ENCODE measurements around the gene AQP5. TPM values are rescaled to one million over a fixed set of nuclear protein-coding genes. Genes with fewer than 3 reads are reported as not detected.

Gene AQP5
- total RNA-seq, 1 experiment from 2014 or later = 0.18 TPM

GRCh38 chr12:49962861-49963765 is 1.4 kb downstream of the AQP5 start:
- Histone ChIP-seq H3K36me3 (no peaks in the 10 kb centered on the region), H3K27me3 (peaks cover 5% of the 10 kb centered on the region; the same call in 1 of the 2 replicates), H3K27ac (no peak overlapping the region), H3K4me1 (peaks cover 33% of the 10 kb centered on the region), H3K9me3 (replicated peaks) (no peaks in the 10 kb centered on the region), H3K4me3 (no peak overlapping the region)
- DNase-seq = peak in 1 of 2 experiments; percentile 35

DNA sequence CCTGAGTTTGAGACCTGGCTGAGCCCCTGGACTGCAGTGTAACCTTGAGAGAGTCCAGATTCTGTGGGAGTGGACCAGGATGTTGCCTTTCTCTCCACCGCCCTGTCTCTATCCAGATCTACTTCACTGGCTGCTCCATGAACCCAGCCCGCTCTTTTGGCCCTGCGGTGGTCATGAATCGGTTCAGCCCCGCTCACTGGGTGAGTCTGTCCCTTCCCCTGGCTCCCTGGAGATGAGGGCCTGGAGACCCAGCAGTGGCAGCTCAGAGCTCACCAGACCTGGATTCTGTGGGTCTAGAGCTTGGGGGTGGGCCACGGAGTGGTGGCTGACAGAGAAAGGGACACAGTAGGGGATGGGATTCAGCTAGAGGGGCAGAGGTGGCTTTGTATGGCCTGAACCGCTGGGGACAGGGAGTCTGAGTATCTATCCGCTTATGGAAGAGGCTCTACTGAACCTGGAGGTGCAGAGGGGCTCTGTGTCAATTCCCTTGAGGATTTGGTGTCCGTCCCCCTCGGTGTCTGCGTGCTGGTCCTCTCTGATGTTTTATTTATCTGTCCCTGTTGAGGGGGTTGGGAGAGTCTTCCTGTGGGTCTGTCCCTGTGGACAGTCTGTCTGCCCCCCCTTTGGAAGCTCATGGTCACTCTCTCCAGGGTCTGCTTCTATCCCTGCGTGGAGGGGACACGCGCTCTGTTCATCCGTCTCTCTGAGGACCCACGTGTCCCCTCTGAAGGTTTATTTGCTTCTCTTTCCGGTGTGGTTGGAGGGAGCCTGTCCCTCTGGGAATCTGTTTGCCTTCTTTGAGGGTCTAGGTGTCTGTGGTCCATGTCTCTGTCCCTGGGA is 2.5 kb downstream of the AQP5 start:
- H3K4me1 ChIP-seq = peaks cover 31% of the 10 kb centered on the region

DNA sequence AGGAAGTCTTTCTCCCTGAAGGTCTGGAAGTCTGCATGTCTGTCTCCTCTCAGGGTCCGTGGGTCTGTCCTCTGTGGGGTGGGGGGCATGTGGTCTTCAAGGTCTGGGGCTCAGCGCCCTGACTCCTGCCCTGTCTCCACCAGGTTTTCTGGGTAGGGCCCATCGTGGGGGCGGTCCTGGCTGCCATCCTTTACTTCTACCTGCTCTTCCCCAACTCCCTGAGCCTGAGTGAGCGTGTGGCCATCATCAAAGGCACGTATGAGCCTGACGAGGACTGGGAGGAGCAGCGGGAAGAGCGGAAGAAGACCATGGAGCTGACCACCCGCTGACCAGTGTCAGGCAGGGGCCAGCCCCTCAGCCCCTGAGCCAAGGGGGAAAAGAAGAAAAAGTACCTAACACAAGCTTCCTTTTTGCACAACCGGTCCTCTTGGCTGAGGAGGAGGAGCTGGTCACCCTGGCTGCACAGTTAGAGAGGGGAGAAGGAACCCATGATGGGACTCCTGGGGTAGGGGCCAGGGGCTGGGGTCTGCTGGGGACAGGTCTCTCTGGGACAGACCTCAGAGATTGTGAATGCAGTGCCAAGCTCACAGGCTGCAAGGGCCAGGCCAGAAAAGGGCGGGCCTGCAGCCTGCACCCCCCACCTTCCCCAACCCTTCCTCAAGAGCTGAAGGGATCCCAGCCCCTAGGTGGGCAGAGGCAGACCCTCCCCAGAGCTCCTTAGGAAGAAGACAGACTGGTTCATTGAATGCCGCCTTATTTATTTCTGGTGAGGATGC is 3.4 kb downstream of the AQP5 start:
- Histone ChIP-seq H3K4me3 (no peak overlapping the region), H3K4me1 (peaks cover 23% of the 10 kb centered on the region), H3K27me3 (peaks cover 20% of the 10 kb centered on the region; the same call in 1 of the 2 replicates), H3K36me3 (no peaks in the 10 kb centered on the region), H3K27ac (no peak overlapping the region), H3K9me3 (replicated peaks) (no peaks in the 10 kb centered on the region)
- DNase-seq = no peak

More for the DNA sequence above, 2.5 kb downstream of the AQP5 start:
- Histone ChIP-seq H3K9me3 (replicated peaks) (no peaks in the 10 kb centered on the region), H3K27ac (no peak overlapping the region), H3K4me3 (no peak overlapping the region), H3K27me3 (peaks cover 11% of the 10 kb centered on the region; the same call in 1 of the 2 replicates), H3K36me3 (no peaks in the 10 kb centered on the region)
- DNase-seq = no peak

DNA sequence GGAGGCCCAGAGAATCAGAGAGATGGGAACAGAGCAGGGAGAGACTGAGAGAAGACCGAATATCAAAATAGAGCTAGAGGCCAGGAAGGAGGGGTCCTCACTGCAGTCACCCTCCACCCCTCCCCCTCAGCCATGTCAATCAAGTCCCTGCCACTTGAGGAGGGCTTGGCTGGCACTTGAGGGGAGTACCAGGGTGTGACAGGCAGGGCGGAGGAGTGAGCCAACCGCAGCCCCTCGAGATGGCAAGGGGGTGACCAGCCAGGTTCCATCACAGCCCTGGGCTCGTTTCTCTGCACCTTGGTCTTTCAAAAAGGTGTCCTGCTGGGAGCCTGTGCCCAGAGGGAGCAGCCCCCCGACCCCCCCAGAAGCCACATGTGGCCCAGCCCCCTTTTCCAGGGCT is 4.2 kb downstream of the AQP5 start:
- Histone ChIP-seq H3K9me3 (replicated peaks) (no peaks in the 10 kb centered on the region), H3K4me1 (peaks cover 15% of the 10 kb centered on the region), H3K27me3 (peaks cover 20% of the 10 kb centered on the region; the same call in 1 of the 2 replicates), H3K36me3 (no peaks in the 10 kb centered on the region), H3K27ac (no peak overlapping the region), H3K4me3 (no peak overlapping the region)
- no peak for DNase-seq

DNA sequence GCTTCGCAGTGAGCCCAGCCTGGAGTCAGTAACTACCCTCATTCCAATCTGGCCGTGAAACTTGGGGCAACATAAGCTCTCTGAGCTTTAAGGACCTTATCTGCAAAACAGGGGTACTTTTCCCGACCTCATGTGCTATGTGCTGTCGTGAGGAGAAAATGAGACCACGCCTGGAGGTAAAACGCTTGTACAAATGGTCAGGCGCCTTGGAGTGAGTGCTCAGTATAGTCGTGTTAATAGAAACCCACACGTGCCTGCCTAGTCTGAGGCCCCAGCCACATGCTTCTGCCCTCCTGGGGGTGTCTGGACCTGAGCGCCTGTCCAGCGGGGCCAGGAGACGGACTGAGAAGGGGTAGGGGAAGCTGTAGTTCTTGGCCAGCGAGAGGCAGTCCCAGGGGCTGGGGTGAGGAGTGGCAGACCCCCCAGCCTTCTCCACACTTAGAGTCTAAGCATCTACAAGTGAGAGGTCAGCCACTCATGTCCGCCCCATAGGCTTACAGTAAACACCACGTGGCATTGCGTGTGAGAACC is 4.9 kb downstream of the AQP5 start:
- H3K4me3 ChIP-seq = no peak overlapping the region
- peaks cover 20% of the 10 kb centered on the region; the same call in 1 of the 2 replicates for H3K27me3 ChIP-seq
- no peak overlapping the region for H3K27ac ChIP-seq
- no peak for DNase-seq
- no peaks in the 10 kb centered on the region for H3K36me3 ChIP-seq
- no peaks in the 10 kb centered on the region for H3K9me3 ChIP-seq (replicated peaks)
- H3K4me1 ChIP-seq = peaks cover 14% of the 10 kb centered on the region

DNA sequence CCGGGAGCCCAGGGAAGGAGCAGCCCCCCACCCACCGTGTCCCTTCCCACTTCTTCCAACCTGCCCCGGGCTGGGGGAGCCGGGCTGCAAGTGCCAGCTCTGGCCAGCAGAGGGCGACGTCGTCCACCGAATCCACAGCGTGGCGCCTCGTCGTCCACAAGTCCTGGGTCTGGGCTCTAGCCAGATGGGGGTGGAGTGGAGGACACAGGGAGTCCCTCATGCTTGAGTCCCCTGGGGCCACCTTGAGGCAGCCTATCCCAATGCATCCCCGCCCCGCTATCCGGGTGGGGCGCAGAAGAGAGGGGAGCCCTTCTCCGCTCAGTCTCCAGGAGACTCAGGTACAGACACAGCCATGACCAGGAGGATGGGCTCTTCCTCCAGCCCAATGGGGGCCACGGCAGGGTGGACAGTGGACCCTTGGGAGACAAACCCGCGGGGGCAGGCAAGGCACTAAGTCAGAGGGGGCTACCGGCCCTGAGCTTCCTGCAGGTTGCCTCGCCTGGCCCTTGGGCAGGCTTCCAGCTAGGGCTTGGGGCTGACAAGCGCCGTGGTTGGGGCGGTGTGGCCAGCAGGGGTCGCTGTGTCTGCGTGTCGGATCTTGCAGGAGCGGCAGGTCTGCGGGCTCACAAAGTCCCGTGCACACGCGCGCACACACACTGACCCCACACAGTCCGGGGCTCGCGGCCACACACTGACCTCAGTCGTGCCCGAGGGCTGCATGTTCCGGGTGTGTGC is 5.5 kb downstream of the AQP5 start:
- peak; percentile 94 to 95 for DNase-seq
- no peaks in the 10 kb centered on the region for H3K9me3 ChIP-seq (replicated peaks)
- peak overlapping the region; percentile 36 for H3K4me3 ChIP-seq
- H3K36me3 ChIP-seq = no peaks in the 10 kb centered on the region
- H3K4me1 ChIP-seq = peaks cover 14% of the 10 kb centered on the region
- no peak overlapping the region for H3K27ac ChIP-seq
- H3K27me3 ChIP-seq = peaks cover 20% of the 10 kb centered on the region; the same call in 1 of the 2 replicates

- no peak for DNase-seq
- no peaks in the 10 kb centered on the region for H3K36me3 ChIP-seq
- H3K4me3 ChIP-seq = peak overlapping the region; percentile 36; the same call in 1 of the 2 replicates
- peaks cover 20% of the 10 kb centered on the region; the same call in 1 of the 2 replicates for H3K27me3 ChIP-seq
- H3K9me3 ChIP-seq (replicated peaks) = no peaks in the 10 kb centered on the region
- H3K4me1 ChIP-seq = peaks cover 10% of the 10 kb centered on the region
- H3K27ac ChIP-seq = no peak overlapping the region
These were observed 6.1 kb downstream of the AQP5 start for GRCh38 chr12:49967777-49968250.

GRCh38 chr12:49968471-49968870 is 6.8 kb downstream of the AQP5 start:
- Histone ChIP-seq H3K4me1 (peaks cover 3% of the 10 kb centered on the region; the same call in 1 of the 2 replicates), H3K36me3 (no peaks in the 10 kb centered on the region), H3K27me3 (peaks cover 20% of the 10 kb centered on the region; the same call in 1 of the 2 replicates), H3K27ac (no peak overlapping the region), H3K9me3 (replicated peaks) (no peaks in the 10 kb centered on the region), H3K4me3 (no peak overlapping the region)
- DNase-seq = no peak

- H3K27me3 ChIP-seq = peaks cover 20% of the 10 kb centered on the region; the same call in 1 of the 2 replicates
- no peak for DNase-seq
- peaks cover 3% of the 10 kb centered on the region; the same call in 1 of the 2 replicates for H3K4me1 ChIP-seq
- no peaks in the 10 kb centered on the region for H3K9me3 ChIP-seq (replicated peaks)
- no peaks in the 10 kb centered on the region for H3K36me3 ChIP-seq
- no peak overlapping the region for H3K27ac ChIP-seq
- H3K4me3 ChIP-seq = no peak overlapping the region
These were observed 7.4 kb downstream of the AQP5 start for GRCh38 chr12:49969027-49969426.

GRCh38 chr12:49969651-49970429 is 8.2 kb downstream of the AQP5 start:
- DNase-seq = no peak
- peaks cover 20% of the 10 kb centered on the region; the same call in 1 of the 2 replicates for H3K27me3 ChIP-seq
- H3K4me3 ChIP-seq = no peak overlapping the region
- H3K36me3 ChIP-seq = no peaks in the 10 kb centered on the region
- no peak overlapping the region for H3K27ac ChIP-seq
- H3K9me3 ChIP-seq (replicated peaks) = no peaks in the 10 kb centered on the region
- H3K4me1 ChIP-seq = peaks cover 3% of the 10 kb centered on the region; the same call in 1 of the 2 replicates

DNA sequence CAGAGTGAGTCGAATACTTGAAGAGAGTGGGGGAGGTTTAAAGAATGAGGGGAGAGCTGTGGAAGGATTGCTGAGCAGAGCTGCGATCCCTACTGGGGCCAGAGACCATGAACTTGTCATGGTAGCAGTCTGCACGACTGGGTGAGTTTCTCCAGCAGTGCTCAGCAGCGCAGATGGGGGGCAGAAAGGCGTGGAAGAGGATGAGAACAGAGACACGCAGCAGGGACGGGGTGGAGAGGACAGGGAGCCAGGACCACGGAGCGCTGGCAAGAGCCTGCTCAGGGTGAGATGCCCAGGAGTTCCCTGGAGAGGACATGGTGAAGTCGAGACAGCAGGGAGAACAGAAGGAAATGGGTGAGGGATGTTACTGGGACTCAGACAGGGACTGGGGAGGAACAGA is 9.0 kb downstream of the AQP5 start:
- no peak overlapping the region for H3K27ac ChIP-seq
- H3K9me3 ChIP-seq (replicated peaks) = no peaks in the 10 kb centered on the region
- H3K27me3 ChIP-seq = peaks cover 20% of the 10 kb centered on the region; the same call in 1 of the 2 replicates
- H3K36me3 ChIP-seq = no peaks in the 10 kb centered on the region
- DNase-seq = no peak
- peaks cover 3% of the 10 kb centered on the region; the same call in 1 of the 2 replicates for H3K4me1 ChIP-seq
- no peak overlapping the region for H3K4me3 ChIP-seq

- Histone ChIP-seq H3K27ac (no peak overlapping the region), H3K9me3 (replicated peaks) (no peaks in the 10 kb centered on the region), H3K36me3 (no peaks in the 10 kb centered on the region), H3K4me1 (peaks cover 3% of the 10 kb centered on the region; the same call in 1 of the 2 replicates), H3K4me3 (no peak overlapping the region), H3K27me3 (peaks cover 20% of the 10 kb centered on the region; the same call in 1 of the 2 replicates)
- DNase-seq = no peak
These were observed 9.5 kb downstream of the AQP5 start for GRCh38 chr12:49971141-49971540.
